GM13976 (cell line): ENCODE results near the gene BPIFA2.

Experiments
- DNase-seq: peaks from one replicate; pipeline ENCODE4 v3.0.0; 2012; ENCODE audit warnings: low spot score
- in situ Hi-C: fragments of 300-500 bp; cut with MboI; formaldehyde crosslinking; loops from one replicate; pipeline ENCODE4 v1.12.0; 2022; ENCODE audit warnings: low sequenced_read_pairs, mixed read lengths, inconsistent platforms; ENCODE audit not compliant: unreplicated experiment
- TF ChIP-seq, protein P1 (sequence below): IDR thresholded peaks from 2 replicates; pipeline ENCODE4 v1.5.1; 2012; ENCODE audit warnings: borderline replicate concordance, mild to moderate bottlenecking; ENCODE audit not compliant: insufficient read depth; ENCODE audit errors: extremely low read depth, missing control alignments, control extremely low read depth

BPIFA2 gene

DNA sequence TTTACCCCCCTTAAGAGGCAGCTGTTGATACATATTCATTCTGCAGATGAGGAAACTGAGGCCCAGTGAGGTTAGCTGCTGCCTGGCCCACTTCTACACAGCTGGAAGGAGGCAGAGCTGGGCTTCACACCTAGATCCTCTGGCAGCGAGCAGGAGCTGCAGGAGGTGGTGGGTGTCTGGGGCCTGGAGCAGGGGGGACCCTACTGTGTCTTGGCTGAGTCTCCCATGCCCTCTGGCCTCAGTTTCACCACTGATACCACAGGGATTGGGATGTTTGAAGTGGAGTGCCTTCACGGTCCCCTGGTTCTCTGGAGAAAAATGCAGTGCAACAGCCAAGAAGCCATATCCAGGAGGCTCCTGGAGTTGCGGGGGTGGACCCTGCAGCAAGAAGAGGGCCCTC lies 8.2 kb upstream of the BPIFA2 start:
- in situ Hi-C loops = no loop called here
- TF ChIP-seq, protein P1, sequence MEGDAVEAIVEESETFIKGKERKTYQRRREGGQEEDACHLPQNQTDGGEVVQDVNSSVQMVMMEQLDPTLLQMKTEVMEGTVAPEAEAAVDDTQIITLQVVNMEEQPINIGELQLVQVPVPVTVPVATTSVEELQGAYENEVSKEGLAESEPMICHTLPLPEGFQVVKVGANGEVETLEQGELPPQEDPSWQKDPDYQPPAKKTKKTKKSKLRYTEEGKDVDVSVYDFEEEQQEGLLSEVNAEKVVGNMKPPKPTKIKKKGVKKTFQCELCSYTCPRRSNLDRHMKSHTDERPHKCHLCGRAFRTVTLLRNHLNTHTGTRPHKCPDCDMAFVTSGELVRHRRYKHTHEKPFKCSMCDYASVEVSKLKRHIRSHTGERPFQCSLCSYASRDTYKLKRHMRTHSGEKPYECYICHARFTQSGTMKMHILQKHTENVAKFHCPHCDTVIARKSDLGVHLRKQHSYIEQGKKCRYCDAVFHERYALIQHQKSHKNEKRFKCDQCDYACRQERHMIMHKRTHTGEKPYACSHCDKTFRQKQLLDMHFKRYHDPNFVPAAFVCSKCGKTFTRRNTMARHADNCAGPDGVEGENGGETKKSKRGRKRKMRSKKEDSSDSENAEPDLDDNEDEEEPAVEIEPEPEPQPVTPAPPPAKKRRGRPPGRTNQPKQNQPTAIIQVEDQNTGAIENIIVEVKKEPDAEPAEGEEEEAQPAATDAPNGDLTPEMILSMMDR = no peak
- no peak for DNase-seq

DNA sequence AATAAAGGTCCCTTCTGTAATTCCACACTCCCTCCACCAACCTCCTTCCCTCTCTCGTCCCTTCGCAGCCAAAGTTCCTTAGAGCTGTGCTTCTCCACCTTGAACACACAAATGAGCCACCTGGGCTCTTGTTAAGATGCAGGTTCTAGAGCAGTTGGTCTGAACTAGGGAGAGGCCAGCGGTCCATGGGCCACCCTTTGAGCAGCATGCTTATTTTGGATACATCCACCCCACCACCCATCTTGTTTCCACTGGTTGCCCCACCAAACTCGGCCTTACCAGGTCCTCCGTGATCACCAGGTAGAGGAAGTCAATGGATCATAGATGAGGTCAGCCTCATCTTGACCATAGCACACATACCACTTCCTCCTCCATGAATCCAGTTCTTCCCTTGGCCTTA lies 7.3 kb upstream of the BPIFA2 start:
- in situ Hi-C loops = no loop called here
- TF ChIP-seq, protein P1 = no peak
- DNase-seq = no peak

DNA sequence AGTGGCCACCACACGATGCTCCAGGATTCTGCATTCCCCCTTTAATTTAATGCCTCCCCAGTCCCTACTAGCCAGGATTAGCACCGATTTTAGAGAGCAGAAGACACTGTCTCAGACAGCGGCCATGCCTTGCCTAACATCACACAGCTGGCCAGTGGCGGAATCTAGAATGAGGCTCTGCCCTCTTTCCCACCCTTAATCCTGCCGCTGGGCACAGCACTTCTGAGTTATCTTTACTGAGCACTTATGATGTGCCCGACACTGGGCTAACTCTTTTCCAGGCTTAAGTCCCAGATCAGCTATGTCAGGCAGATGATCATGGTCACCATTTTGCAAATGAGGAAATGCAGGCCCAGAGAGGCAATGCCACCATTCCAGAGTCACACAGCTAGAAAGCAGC lies 5.6 kb upstream of the BPIFA2 start:
- in situ Hi-C loops = no loop called here
- no peak for DNase-seq
- TF ChIP-seq, protein P1 = no peak

DNA sequence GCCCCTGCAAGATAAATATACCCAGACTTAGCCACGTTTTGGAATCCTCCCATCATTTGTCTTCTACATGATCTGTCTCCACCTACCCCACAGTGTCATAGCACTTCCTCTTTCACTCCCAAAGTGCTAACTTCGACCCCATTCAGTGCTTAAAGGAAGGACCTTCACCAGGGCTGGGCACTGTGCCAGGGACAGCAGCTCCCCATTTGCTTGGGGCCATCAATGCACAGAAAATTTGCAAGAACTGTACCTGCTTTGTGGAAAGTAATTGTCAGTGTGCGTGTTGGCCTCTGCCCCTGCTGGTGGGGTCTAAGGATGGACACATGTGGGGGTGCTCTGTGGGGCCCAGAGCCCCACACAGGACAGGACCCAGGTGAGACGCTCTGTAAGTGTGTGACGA lies 5.2 kb upstream of the BPIFA2 start:
- peak; percentile 34 for DNase-seq
- TF ChIP-seq, protein P1 = no peak
- in situ Hi-C loops = no loop called here

DNA sequence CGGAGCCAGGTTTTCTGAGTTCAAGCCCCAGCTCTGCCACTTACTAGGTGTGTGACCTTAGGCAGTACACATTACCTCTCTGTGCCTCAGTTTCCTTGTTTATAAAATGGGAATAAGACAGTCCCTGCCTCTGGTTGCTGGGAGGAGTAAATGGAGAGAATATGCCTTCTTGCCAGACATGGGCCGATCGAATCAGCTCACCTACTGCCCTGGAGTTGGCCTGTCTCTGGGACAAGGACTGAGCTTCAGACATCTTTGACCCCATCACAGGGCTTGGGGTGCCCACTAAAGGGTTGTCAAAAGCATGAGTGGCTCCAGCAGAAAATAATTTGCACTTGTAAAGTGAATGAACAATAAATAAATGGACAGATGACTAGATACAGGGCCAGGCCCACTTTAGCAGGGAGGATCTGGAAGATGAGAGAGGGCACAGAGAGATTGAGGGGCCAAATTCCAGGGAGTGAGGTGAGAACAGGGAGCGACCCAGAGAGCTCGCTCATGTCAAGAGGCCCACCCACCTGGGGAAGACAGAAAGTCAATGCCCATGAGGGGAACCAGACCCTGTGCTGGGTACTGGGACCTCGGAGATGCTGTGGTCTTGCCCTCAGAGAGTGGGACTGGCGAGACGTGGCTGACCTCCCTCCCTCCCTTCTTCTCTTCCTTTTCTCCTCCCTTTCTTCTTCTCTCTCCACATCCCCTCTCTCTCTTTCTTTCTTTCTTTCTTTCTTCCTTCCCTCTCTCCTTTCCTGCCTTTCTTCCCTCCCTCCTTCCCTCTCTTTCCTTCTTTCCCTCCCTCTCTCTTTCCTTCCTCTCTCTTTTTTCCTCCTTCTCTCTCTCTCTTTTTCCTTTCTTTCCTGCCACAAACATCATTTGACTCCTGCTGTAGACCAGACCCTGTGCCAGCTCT lies 3.9 kb upstream of the BPIFA2 start:
- TF ChIP-seq, protein P1 = no peak
- no peak for DNase-seq

DNA sequence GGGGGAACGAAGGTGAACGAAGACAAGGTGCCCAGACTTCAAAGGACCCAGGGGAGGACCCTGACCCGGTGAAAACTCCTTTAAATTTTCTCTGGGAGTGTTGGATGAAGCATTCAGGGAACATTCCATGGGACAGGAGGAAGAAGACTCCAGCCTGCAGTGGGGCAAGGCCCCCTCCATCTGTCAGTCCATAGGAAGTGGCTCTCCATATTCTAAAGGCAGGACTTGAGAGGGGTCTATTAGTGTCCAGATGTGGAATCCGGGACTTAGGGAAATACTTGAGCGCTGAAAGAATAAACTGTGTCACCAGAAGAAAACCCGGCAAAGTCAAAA lies 3.2 kb upstream of the BPIFA2 start:
- TF ChIP-seq, protein P1 = no peak
- no peak for DNase-seq
- in situ Hi-C loops = no loop called here

More for the DNA sequence above, 3.9 kb upstream of the BPIFA2 start:
- in situ Hi-C loops = no loop called here
